H7 (cell line): ENCODE measurements around the gene BANP. TPM values are rescaled to one million over a fixed set of nuclear protein-coding genes. Genes with fewer than 3 reads are reported as not detected.
"Not testable (repeated sequence)": the region's sequence is repeated elsewhere in the genome, so short reads cannot be mapped to it uniquely, and the experiment has no call there.

ENCODE experiments used
- DNase-seq: peaks from one replicate; pipeline ENCODE4 v3.0.0; 2012
- H3K27me3 ChIP-seq: 2 replicates; pipeline ENCODE4 v1.6.0; 2011; ENCODE audit warnings: mild to moderate bottlenecking, low read length; ENCODE audit not compliant: control insufficient read depth, insufficient read depth
- H3K36me3 ChIP-seq: replicated peaks from 2 replicates; pipeline ENCODE4 v1.5.1; 2011; ENCODE audit warnings: low read length; ENCODE audit not compliant: control insufficient read depth, insufficient read depth
- H3K4me3 ChIP-seq: 2 replicates; pipeline ENCODE4 v1.5.1; 2011; ENCODE audit warnings: low read depth, mild to moderate bottlenecking, control low read depth, low read length, moderate library complexity; ENCODE audit not compliant: insufficient read depth
- total RNA-seq: library from RNA; depleted of rRNA; stranded (reverse); fragments of >200 nt; shearing (Covaris generic); gene quantifications from 2 replicates; pipeline ENCODE4 v1.2.3, GENCODE V29; 2014

Gene BANP
- total RNA-seq, 1 experiment from 2014 or later = 39.3 TPM

- no peak overlapping the region for H3K4me3 ChIP-seq
- H3K36me3 ChIP-seq = no peaks in the 10 kb centered on the region
- peak; percentile 60 for DNase-seq
- no peaks in the 10 kb centered on the region for H3K27me3 ChIP-seq
These were observed 136.3 kb downstream of the BANP start for GRCh38 chr16:88087517-88087877.

- DNase-seq = peak; percentile 51
- Histone ChIP-seq H3K36me3 (no peaks in the 10 kb centered on the region), H3K4me3 (no peak overlapping the region), H3K27me3 (no peaks in the 10 kb centered on the region)
These were observed 136.9 kb downstream of the BANP start for GRCh38 chr16:88088161-88088581.

- not testable (repeated sequence) for DNase-seq, H3K27me3 ChIP-seq, H3K36me3 ChIP-seq, H3K4me3 ChIP-seq
These were observed 137.4 kb downstream of the BANP start for GRCh38 chr16:88088611-88089010.

- H3K27me3 ChIP-seq, H3K36me3 ChIP-seq, H3K4me3 ChIP-seq, DNase-seq: not testable (repeated sequence)
These were observed 137.8 kb downstream of the BANP start for GRCh38 chr16:88089071-88089470.

- not testable (repeated sequence) for DNase-seq, H3K27me3 ChIP-seq, H3K4me3 ChIP-seq, H3K36me3 ChIP-seq
These were observed 138.6 kb downstream of the BANP start for GRCh38 chr16:88089632-88090376.

- H3K4me3 ChIP-seq, H3K27me3 ChIP-seq, H3K36me3 ChIP-seq: not testable (repeated sequence)
- DNase-seq = peak; percentile 64
These were observed 139.3 kb downstream of the BANP start for GRCh38 chr16:88090377-88091175.

- not testable (repeated sequence) for H3K27me3 ChIP-seq, H3K36me3 ChIP-seq, H3K4me3 ChIP-seq
- DNase-seq = peak; percentile 65
These were observed 140.2 kb downstream of the BANP start for GRCh38 chr16:88091221-88091971.

- not testable (repeated sequence) for H3K36me3 ChIP-seq
- DNase-seq = peak; percentile 44
These were observed 140.7 kb downstream of the BANP start for GRCh38 chr16:88091972-88092302.

GRCh38 chr16:88092791-88093555 is 141.7 kb downstream of the BANP start:
- not testable (repeated sequence) for DNase-seq, H3K36me3 ChIP-seq, H3K4me3 ChIP-seq, H3K27me3 ChIP-seq

More at GRCh38 chr16:88091972-88092302, 140.7 kb downstream of the BANP start:
- not testable (repeated sequence) for H3K27me3 ChIP-seq, H3K4me3 ChIP-seq

- DNase-seq, H3K4me3 ChIP-seq: not testable (repeated sequence)
These were observed 142.5 kb downstream of the BANP start for GRCh38 chr16:88093556-88094252.

DNA sequence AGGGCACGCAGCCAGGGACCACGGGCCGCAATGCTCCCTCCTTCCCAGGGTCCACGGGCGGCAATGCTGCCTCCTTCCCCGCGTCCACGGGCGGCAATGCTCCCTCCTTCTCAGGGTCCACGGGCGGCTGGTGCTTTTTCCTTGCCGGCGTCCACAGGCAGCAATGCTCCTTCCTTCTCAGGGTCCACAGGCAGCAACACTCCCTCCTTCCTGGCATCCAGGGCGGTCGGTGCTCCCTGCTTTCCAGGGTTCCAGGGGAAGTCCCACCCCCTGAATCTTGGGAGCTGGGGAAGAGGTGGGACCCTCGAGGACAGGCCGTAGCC is 143.0 kb downstream of the BANP start:
- DNase-seq, H3K4me3 ChIP-seq, H3K27me3 ChIP-seq, H3K36me3 ChIP-seq: not testable (repeated sequence)

More at GRCh38 chr16:88093556-88094252, 142.5 kb downstream of the BANP start:
- H3K36me3 ChIP-seq, H3K27me3 ChIP-seq: not testable (repeated sequence)

DNA sequence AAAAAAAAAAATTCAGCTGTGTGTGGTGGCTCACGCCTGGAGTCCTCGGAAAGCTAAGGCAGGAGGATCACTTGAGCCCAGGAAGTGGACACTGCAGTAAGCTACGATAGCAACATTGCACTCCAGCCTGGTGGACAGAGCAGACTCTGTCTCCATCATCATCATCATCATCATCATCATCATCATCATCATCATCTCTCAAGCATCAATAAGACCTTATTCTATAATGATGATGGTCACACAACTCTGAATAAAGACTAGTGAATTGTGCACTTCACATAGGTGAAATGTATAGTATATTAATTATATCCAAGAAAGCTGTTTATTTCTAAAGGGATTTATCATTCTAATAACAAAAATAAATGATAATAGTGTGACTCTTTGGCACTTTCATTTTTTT is 143.7 kb downstream of the BANP start:
- not testable (repeated sequence) for DNase-seq, H3K4me3 ChIP-seq, H3K27me3 ChIP-seq, H3K36me3 ChIP-seq

DNA sequence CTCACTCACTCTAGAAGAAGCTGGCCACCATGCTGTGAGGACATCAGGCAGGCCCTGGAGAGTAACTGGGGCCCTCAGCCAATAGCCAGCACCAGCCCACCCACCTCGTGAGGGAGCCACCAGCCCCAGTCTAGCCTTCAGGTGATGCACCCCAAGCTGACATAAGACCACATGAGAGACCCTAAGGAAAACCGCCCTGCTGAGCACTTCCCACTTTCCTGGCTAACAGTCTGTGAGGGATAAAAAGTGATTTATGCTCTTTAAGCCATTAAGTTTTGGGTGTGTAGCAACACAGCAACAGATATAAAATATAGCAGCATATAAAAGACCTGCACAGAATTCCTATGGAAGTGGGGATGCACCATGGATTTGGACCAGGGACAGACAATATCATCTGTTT is 145.4 kb downstream of the BANP start:
- H3K27me3 ChIP-seq, H3K4me3 ChIP-seq, H3K36me3 ChIP-seq, DNase-seq: not testable (repeated sequence)
